Superior temporal gyrus (tissue), 1 donor: Measurements from ENCODE around the gene HEXB.
"Not testable (repeated sequence)": the region's sequence is repeated elsewhere in the genome, so short reads cannot be mapped to it uniquely, and the experiment has no call there.

Experiments used
- DNase-seq: peaks from one replicate; pipeline ENCODE4 v3.0.0-alpha.2; 2016; ENCODE audit errors: extremely low spot score

The HEXB gene

GRCh38 chr5:74738406-74738805, 53.4 kb downstream of the HEXB start:
- no peak for DNase-seq

- DNase-seq = not testable (repeated sequence)
Measured at GRCh38 chr5:74748742-74749141, 63.7 kb downstream of the HEXB start.

- DNase-seq = no peak
Measured at GRCh38 chr5:74761241-74761640, 76.2 kb downstream of the HEXB start.

GRCh38 chr5:74762599-74762998, 77.6 kb downstream of the HEXB start:
- no peak for DNase-seq

- no peak for DNase-seq
Measured at GRCh38 chr5:74763504-74763903, 78.5 kb downstream of the HEXB start.

- no peak for DNase-seq
Measured at GRCh38 chr5:74765201-74765600, 80.2 kb downstream of the HEXB start.

GRCh38 chr5:74765929-74766328, 80.9 kb downstream of the HEXB start:
- no peak for DNase-seq

- no peak for DNase-seq
Measured at GRCh38 chr5:74766418-74766848, 81.4 kb downstream of the HEXB start.

GRCh38 chr5:74766849-74767578, 82.0 kb downstream of the HEXB start, which contains the start of the genes GFM2 and NSA2:
GFM2 (minus strand) TSS chr5:74767117; CDS start chr5:74763742, 3,375 bp downstream.
NSA2 (plus strand) TSS chr5:74767249; CDS start chr5:74767361, 112 bp downstream.
- DNase-seq = peak; percentile 99

GRCh38 chr5:74767579-74767913, 82.5 kb downstream of the HEXB start:
- DNase-seq = no peak
